CD4-positive, alpha-beta T cell treated with Interleukin-17A for 1 hour (primary cell): Measurements from ENCODE around the gene RSBN1L.
A peak's percentile ranks its signal among the peaks of the same experiment; 100 is the strongest.
"Not testable (repeated sequence)": the region's sequence is repeated elsewhere in the genome, so short reads cannot be mapped to it uniquely, and the experiment has no call there.

Experiments used
- DNase-seq: peaks from one replicate; pipeline ENCODE4 v3.0.0-alpha.2; 2020

RSBN1L gene

GRCh38 chr7:77690289-77690688, 6.0 kb upstream of the RSBN1L start:
- DNase-seq: no peak

- no peak for DNase-seq
Observed at GRCh38 chr7:77691892-77692491, 4.3 kb upstream of the RSBN1L start.

DNA sequence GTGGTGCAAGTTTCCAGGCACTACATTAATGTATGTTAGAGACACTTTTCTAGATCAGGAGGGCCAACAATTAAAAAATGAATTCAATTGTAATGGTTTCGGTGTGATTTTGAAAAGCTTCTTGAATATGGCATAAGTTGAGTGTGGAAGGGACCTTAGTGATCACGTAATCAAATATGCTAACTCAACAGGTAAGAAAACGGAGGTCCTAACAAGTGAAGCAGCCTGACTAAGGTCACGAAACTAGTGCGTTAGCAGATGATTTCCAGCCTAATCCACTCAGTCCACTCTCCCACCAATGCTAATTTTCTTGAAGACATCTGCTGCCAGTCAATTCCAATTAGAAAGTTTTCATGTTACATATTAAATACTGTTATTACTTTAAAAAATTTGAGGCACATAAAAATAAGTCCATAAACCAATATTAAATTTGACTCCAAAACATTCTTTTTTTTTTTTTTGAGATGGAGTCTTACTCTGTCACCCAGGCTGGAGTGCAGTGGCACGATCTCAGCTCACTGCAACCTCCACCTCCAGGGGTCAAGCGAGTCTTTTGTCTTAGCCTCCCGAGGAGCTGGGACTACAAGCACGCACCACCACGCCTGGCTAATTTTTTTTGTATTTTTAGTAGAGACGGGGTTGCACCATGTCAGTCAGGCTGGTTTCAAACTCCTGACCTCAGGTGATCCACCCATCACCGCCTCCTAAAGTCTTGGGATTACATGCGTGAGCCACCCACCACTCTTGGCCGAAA, 2.3 kb upstream of the RSBN1L start:
- DNase-seq: no peak

DNA sequence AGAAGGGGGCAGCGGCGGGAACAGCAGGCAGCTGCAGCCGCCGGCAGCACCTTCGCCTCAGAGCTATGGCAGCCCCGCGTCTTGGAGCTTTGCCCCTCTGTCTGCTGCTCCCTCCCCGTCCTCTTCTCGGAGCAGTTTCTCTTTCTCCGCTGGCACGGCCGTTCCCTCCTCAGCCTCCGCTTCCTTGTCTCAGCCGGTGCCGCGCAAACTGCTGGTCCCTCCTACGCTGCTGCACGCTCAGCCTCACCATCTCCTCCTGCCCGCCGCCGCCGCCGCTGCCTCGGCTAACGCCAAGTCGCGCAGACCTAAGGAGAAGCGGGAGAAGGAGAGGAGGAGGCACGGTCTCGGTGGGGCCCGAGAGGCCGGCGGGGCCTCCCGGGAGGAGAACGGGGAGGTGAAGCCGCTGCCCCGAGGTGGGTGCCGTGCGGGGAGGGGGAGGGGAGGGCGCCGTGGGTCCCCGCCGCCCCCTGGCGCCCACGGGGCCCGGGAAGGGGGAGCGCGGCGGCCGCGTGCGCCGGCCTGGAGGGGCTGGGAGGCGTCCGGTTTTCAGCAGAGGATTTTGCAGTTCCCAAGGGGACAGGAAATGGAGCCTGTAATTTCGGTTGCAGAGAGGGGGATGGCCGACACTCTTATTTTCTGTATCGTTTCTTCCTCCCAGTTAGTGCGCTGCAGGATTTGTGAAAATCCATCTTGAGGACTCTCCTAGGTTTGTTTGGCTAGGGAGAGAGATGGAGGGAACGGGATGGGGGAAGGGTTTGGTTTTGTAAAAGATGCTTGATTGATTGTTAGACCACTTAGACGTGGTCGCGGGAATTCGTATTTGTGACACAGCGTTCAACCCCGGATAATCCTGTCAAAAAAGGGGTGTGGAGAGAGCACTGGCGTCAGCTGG, 630 bp downstream of the RSBN1L start:
- peak; percentile 54 for DNase-seq

- no peak for DNase-seq
Observed at GRCh38 chr7:77697535-77697831, 1.2 kb downstream of the RSBN1L start.

- DNase-seq: no peak
Observed at GRCh38 chr7:77698042-77698625, 1.9 kb downstream of the RSBN1L start.

- DNase-seq: no peak
Observed at GRCh38 chr7:77699056-77699455, 2.8 kb downstream of the RSBN1L start.

GRCh38 chr7:77702513-77702912, 6.3 kb downstream of the RSBN1L start:
- DNase-seq: no peak

- no peak for DNase-seq
Observed at GRCh38 chr7:77702968-77703472, 6.8 kb downstream of the RSBN1L start.

GRCh38 chr7:77703669-77704068, 7.4 kb downstream of the RSBN1L start:
- DNase-seq: not testable (repeated sequence)

- DNase-seq: no peak
Observed at GRCh38 chr7:77707504-77707992, 11.3 kb downstream of the RSBN1L start.

DNA sequence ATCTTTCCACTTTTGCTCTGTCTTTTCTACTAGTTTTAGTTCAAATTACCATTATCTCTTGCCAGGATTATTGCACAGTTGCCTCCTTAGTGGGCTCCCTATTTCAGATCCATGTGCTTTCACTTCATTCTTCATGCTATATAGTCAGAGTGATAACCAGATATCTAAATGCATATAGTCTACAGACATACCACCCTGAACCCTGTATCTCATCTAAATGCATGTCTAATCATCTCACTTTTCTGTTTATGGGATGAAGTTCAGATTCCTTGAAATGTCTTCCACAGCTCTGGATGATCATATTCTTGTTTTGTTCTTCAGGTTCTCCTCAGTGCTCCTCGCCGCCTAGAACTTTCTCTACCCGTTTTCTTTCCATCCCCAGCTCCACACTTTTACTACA, 13.8 kb downstream of the RSBN1L start:
- DNase-seq: no peak

DNA sequence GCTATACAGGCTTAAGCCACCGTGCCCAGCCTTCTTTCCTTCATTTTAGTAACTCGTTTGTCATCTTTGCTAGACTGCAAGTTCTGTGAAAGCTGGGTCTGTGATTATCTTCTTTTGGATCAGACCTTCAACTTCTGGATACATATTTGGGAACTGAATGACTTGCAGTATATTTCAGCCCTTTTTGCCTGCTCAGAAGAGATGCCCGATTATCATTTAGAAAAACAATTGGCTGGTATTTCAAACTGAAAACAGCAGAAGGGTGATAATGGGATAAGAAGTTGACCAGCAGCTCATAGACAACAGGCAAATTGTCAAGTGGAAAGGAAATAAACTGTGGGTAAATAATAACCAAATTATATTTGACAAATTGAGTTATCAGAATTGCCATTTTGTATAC, 14.6 kb downstream of the RSBN1L start:
- no peak for DNase-seq

GRCh38 chr7:77714195-77714594, 17.9 kb downstream of the RSBN1L start:
- no peak for DNase-seq

DNA sequence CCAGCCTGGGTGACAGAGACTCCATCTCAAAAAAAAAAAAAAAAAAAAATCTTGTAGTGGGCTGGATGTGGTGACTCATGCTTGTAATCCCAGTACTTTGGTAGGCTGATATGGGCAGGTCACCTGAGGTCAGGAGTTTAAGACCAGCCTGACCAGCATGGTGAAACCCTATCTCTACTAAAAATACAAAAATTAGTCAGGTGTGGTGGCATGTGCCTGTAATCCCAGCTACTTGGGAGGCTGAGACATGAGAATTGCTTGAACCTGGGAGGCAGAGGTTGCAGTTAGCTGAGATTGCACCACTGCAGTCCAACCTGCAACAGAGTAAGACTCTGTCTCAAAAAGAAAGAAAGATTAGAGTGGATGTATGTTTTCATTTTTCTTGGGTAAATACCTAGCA, 18.7 kb downstream of the RSBN1L start:
- DNase-seq: not testable (repeated sequence)

DNA sequence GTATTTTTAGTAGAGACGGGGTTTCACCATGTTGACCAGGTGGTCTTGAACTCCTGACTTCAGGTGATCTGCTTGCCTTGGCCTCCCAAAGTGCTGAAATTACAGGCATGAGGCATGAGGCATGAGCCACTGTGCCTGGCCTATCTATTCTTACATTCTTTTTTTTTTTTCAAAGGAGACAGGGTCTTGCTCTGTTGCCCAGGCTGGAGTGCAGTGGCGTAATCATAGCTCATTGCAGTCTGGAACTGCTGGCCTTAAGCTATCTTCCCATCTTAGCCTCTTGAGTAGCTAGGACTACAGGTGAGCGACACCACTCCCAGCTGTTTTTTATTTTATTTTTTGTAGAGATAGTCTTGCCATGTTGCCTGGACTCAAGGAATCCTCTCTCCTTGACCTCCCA, 20.5 kb downstream of the RSBN1L start:
- no peak for DNase-seq

GRCh38 chr7:77717566-77717965, 21.3 kb downstream of the RSBN1L start:
- not testable (repeated sequence) for DNase-seq

DNA sequence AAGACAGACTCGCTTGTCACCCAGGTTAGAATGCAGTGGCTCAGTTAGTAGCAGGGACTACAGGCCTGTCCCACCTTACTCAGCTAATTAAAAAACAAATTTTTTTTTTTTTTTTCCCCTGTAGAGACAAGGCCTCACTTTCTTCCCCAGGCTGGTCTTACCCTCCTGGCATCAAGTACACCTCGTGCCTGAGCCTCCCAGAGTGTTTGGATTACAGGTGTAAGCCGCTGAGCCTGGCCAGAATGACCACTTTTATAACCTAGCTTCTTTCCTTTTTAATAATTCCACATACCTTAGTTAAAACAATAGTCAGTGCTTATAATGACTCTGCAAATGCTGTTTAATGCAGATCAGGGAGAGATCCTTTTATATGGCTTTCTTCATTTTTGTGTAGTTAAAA, 31.3 kb downstream of the RSBN1L start:
- no peak for DNase-seq

- no peak for DNase-seq
Observed at GRCh38 chr7:77727936-77728701, 31.9 kb downstream of the RSBN1L start.

DNA sequence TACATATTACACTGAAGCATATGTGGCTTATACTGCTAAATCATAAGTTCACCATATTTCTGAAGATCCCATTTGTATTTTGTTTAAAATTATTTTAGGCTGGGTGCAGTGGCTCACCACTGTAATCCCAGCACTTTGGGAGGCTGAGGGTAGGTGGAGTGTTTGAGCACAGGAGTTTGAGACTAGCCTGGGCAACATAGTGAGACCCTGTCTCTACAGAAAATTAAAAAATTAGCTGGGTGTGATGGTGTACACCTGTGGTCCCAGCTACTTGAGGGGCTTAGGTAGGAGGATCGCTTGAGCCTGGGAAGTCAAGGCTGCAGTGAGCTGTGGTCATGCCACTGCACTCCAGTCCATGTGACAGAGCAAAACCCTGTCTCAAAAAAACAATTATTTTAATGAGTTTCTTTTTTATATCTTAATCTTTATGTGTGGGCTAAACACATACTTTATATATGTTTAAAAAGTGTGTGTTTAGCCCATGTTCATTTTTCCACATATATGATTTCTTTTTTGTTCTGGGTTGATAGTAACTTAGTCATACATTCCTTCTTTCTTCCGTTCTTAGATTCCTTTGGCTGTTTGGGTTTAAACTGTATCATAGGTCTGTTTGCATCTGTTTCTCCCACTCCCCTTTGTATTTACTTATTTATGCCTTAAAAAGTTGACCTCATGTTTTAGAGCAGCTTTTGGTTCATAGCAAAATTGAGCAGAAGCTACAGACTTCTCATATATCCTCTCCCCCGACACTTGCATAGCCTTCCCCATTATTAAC, 33.5 kb downstream of the RSBN1L start:
- no peak for DNase-seq

- DNase-seq: no peak
Observed at GRCh38 chr7:77731716-77732115, 35.5 kb downstream of the RSBN1L start.
